Tibial artery (tissue), 4 donors: ENCODE results near the gene PKLR.
A peak's percentile ranks its signal among the peaks of the same experiment; 100 is the strongest.

Experiments
- DNase-seq, 2 donors: peaks; one replicate each; pipeline ENCODE4 v3.0.0-alpha.2; 2019
- H3K27ac ChIP-seq, 2 donors: fragments of 200-600 bp; sonication (generic) in 1 of 2; 1 replicate in 1 of 2; 2 replicates in 1 of 2; pipeline ENCODE4 v1.5.1; 2018 to 2019; ENCODE audit warnings: mild to moderate bottlenecking in 1 of 2
- H3K27me3 ChIP-seq, 2 donors: fragments of 200-600 bp; sonication (generic) in 1 of 2; one replicate each; pipeline versions ENCODE4 v1.5.1 to v1.6.0; 2016 to 2019
- H3K36me3 ChIP-seq, 3 donors: fragments of 200-600 bp; sonication (generic) in 2 of 3; one replicate each; pipeline ENCODE4 v1.5.1; 2016 to 2019; ENCODE audit warnings: mild to moderate bottlenecking in 2 of 3
- H3K4me1 ChIP-seq, 4 donors: fragments of 200-600 bp; sonication (generic) in 2 of 4; 1 replicate in 3 of 4; 2 replicates in 1 of 4; pipeline ENCODE4 v1.5.1; 2016 to 2019
- H3K4me3 ChIP-seq, 2 donors: fragments of 200-600 bp; sonication (generic) in 1 of 2; 1 replicate in 1 of 2; 2 replicates in 1 of 2; pipeline ENCODE4 v1.5.1; 2018 to 2019; ENCODE audit warnings: mild to moderate bottlenecking in 2 of 2
- H3K9me3 ChIP-seq, 3 donors: fragments of 200-600 bp; sonication (generic) in 1 of 3; one replicate each; pipeline ENCODE4 v1.5.1; 2016 to 2019
- intact Hi-C: fragments of 100-400 bp; cut with DNase I; formaldehyde crosslinking; loops from one replicate; pipeline ENCODE4 v1.15.0; 2023; ENCODE audit warnings: low total_unique reads
- TF ChIP-seq, protein P1 (sequence below), 2 experiments: fragments of 200-600 bp in 1 of 2; fragments of 450-650 bp in 1 of 2; IDR thresholded peaks; one replicate each; pipeline ENCODE4 v1.5.1; 2017 to 2019; ENCODE audit warnings: antibody characterized with exemption in 2 of 2, mild to moderate bottlenecking in 1 of 2, moderate library complexity in 1 of 2

Gene PKLR

DNA sequence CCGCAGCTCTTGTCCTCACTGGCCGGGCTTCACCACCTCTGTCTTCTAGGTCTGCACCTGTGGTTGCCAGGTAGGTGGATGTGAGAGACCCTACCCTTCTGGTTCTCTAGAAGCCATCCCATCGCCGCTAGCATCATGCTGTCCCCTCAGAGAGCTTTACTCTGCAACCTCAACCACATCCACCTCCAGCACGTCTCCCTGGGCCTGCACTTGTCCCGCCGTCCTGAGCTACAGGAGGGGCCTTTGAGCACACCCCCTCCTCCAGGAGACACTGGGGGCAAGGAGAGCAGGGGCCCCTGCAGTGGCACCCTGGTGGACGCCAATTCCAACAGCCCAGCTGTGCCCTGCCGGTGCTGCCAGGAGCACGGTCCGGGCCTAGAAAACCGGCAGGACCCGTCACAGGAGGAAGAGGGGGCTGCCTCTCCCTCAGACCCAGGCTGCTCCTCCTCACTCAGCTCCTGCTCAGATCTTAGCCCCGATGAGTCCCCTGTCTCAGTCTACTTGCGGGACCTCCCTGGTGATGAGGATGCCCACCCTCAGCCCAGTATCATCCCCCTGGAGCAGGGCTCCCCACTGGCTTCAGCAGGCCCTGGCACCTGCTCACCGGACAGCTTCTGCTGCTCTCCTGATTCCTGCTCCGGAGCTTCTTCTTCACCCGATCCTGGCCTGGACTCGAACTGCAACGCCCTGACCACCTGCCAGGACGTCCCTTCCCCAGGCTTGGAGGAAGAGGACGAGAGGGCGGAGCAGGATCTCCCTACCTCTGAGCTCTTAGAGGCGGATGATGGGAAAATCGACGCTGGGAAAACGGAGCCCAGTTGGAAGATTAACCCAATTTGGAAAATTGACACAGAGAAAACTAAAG, 20.6 kb upstream of the PKLR start:
- H3K27ac ChIP-seq: peak overlapping the region; percentile 89 to 99
- H3K36me3 ChIP-seq: peaks cover 0 to 20% (median 8%) of the 10 kb centered on the region in 3 donors

DNA sequence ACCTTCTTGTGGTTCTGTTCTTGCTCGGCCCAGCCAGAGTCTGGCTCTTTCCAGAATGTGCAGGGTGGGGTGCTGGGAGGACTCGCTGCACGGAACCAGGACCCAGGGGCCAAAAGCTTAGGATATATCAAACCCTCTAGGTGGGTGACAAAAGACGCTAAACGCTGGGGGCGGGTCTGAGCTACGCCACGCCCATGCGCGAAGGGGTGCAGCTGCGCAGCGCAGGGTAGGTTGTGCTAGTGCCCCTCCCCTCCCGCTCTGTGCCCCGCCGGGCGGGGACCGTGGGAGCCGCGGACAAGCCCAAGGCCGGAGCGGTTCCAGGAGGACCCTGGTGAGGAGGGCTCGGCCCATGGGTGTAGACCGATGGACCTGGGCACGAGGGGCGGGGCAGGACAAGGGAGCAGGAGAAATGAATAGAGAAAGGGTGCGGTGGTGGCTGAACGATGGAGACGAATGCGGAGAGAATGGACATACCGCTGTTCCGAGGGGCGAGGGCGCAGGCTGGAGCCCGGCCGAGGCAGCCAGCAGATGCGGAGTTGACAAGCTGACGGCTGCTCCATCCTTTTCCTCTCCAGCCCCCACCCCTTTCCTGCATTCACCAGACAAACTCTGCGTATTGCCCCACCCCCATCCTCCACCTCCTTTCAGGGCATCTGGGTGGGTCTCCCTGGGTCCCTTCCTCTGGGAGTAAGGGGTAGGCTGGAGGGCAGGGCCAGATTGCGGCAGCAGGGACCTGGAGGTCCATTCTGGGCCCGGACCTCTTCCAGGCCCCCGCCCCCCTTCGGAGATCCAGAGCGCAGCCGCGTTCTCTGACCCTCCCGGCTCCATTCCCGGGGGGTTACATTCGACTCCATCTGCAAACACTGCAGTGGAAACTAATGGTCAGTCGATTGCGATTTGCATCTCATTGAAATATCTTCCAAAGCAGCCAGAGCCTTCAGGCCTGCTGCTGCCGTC, 19.7 kb upstream of the PKLR start, which contains the start of gene RUSC1:
Gene RUSC1 (plus strand): TSS at position 234 of the 957 bp plus-strand sequence. CDS start 880 bp downstream, outside the sequence.
- DNase-seq: peak; percentile 82 to 93
- Histone ChIP-seq H3K4me1 (peaks cover 0 to 43% (median 29%) of the 10 kb centered on the region in 4 donors), H3K4me3 (peak within 1 kb of the TSS; percentile 65 to 91), H3K9me3 (no peaks in the 10 kb centered on the region), H3K36me3 (peaks cover 0 to 15% (median 0%) of the 10 kb centered on the region in 3 donors), H3K27ac (peak within 1 kb of the TSS; percentile 89 to 99), H3K27me3 (no peaks in the 10 kb centered on the region)
- TF ChIP-seq, protein P1, sequence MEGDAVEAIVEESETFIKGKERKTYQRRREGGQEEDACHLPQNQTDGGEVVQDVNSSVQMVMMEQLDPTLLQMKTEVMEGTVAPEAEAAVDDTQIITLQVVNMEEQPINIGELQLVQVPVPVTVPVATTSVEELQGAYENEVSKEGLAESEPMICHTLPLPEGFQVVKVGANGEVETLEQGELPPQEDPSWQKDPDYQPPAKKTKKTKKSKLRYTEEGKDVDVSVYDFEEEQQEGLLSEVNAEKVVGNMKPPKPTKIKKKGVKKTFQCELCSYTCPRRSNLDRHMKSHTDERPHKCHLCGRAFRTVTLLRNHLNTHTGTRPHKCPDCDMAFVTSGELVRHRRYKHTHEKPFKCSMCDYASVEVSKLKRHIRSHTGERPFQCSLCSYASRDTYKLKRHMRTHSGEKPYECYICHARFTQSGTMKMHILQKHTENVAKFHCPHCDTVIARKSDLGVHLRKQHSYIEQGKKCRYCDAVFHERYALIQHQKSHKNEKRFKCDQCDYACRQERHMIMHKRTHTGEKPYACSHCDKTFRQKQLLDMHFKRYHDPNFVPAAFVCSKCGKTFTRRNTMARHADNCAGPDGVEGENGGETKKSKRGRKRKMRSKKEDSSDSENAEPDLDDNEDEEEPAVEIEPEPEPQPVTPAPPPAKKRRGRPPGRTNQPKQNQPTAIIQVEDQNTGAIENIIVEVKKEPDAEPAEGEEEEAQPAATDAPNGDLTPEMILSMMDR (IDR thresholded peaks at IDR 0.05): peak in 1 of 2 experiments; percentile 6
- intact Hi-C loops: loop anchor here (5.0 kb wide), 2 partner anchors 44 to 69 kb away; partner anchors contain the start of gene HCN3

More for the DNA sequence above, 20.6 kb upstream of the PKLR start:
- Histone ChIP-seq H3K9me3 (no peaks in the 10 kb centered on the region), H3K4me1 (peaks cover 0 to 51% (median 33%) of the 10 kb centered on the region in 4 donors), H3K27me3 (no peaks in the 10 kb centered on the region), H3K4me3 (peak overlapping the region; percentile 65 to 91)
- intact Hi-C loops: loop anchor here (5.0 kb wide), 2 partner anchors 45 to 70 kb away; partner anchors contain the start of gene HCN3
- TF ChIP-seq, protein P1 (IDR thresholded peaks at IDR 0.05): no peak
- DNase-seq: peak in 1 of 2 donors; percentile 66

DNA sequence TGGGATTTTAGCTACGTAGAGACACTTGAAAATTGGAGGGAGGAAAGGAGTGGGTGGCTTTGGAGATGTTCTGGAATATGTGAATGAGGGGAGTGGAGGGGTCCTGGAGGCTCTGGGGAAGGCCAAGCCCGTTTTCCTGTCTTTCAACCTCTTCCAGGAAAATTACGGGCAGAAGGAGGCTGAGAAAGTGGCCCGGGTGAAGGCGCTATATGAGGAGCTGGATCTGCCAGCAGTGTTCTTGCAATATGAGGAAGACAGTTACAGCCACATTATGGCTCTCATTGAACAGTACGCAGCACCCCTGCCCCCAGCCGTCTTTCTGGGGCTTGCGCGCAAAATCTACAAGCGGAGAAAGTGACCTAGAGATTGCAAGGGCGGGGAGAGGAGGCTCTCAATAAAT, 19.0 kb upstream of the PKLR start:
- Histone ChIP-seq H3K27ac (peak overlapping the region; percentile 89 to 99), H3K36me3 (peaks cover 0 to 19% (median 2%) of the 10 kb centered on the region in 3 donors), H3K4me3 (peak overlapping the region; percentile 65 to 91), H3K4me1 (peaks cover 0 to 36% (median 23%) of the 10 kb centered on the region in 4 donors), H3K9me3 (no peaks in the 10 kb centered on the region), H3K27me3 (no peaks in the 10 kb centered on the region)
- DNase-seq: no peak
- intact Hi-C loops: loop anchor here (5.0 kb wide), 2 partner anchors 43 to 68 kb away; partner anchors contain the start of gene HCN3
- TF ChIP-seq, protein P1 (IDR thresholded peaks at IDR 0.05): no peak

DNA sequence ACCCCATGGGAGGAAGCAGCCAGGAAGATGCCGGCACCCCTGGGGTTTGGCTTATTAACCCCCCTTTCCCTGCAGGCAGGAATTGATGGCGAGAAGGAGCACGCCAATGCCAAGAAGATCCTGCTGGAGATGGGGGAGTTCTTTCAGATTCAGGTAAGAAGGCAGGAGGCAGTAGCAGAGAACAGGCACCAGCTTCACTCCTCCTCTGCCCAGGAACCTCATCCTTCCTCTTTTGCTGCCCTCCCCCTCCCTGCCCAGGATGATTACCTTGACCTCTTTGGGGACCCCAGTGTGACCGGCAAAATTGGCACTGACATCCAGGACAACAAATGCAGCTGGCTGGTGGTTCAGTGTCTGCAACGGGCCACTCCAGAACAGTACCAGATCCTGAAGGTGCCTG, 18.3 kb upstream of the PKLR start:
- H3K36me3 ChIP-seq: peaks cover 0 to 26% (median 8%) of the 10 kb centered on the region in 3 donors
- peak in 1 of 2 donors; percentile 63 for DNase-seq
- H3K9me3 ChIP-seq: no peaks in the 10 kb centered on the region
- H3K27me3 ChIP-seq: no peaks in the 10 kb centered on the region
- H3K27ac ChIP-seq: peak overlapping the region; percentile 89 to 99
- intact Hi-C loops: no loop called here
- peaks cover 0 to 31% (median 21%) of the 10 kb centered on the region in 4 donors for H3K4me1 ChIP-seq
- no peak overlapping the region for H3K4me3 ChIP-seq
- TF ChIP-seq, protein P1 (IDR thresholded peaks at IDR 0.05): no peak

DNA sequence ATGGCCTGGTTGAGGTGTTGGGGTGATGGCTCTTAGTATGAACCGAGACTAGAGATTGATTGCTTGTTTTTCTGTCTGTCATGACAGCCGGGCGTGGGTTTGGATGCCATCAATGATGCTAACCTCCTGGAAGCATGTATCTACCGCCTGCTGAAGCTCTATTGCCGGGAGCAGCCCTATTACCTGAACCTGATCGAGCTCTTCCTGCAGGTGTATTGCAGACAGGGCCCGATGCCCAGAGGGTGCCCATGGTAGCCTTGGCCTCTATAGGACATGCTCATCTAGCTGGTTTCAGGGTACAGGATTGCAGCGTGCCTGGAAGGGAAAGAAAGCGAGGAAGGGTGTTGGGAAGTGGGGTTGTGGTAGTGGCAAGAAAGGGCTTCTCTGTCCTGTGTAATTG, 16.8 kb upstream of the PKLR start:
- no peaks in the 10 kb centered on the region for H3K27me3 ChIP-seq
- H3K9me3 ChIP-seq: no peaks in the 10 kb centered on the region
- H3K36me3 ChIP-seq: peaks cover 0 to 39% (median 11%) of the 10 kb centered on the region in 3 donors
- peaks cover 0 to 31% (median 21%) of the 10 kb centered on the region in 4 donors for H3K4me1 ChIP-seq
- DNase-seq: no peak
- intact Hi-C loops: no loop called here
- H3K4me3 ChIP-seq: no peak overlapping the region
- TF ChIP-seq, protein P1 (IDR thresholded peaks at IDR 0.05): no peak
- no peak overlapping the region for H3K27ac ChIP-seq
